H1 (cell line): ENCODE measurements around the gene COL17A1. TPM values are rescaled to one million over a fixed set of nuclear protein-coding genes. Genes with fewer than 3 reads are reported as not detected.

ENCODE experiments used
- CTCF ChIA-PET: fragments of 300-600 bp; sonication (Branson Sonifier 250); formaldehyde crosslinking; loops from one replicate; lab custom pipeline; 2021; ENCODE audit not compliant: partially characterized antibody; lab: Charles Lee
- POLR2A ChIA-PET: fragments of 300-600 bp; sonication (Branson Sonifier 250); formaldehyde crosslinking; loops from one replicate; lab custom pipeline; 2021; ENCODE audit warnings: inconsistent platforms; ENCODE audit not compliant: partially characterized antibody; lab: Charles Lee
- DNase-seq, 2 experiments: peaks; one replicate each; pipeline versions ENCODE4 v3.0.0 to v3.0.0-alpha.2; 2010 to 2022; ENCODE audit warnings: low spot score in 2 of 2, low read depth in 1 of 2, mixed read lengths in 1 of 2
- FAIRE-seq: peaks from 2 replicates; lab custom pipeline; 2011; peaks lifted over from hg19 to GRCh38; lab: Jason Lieb, UNC
- H2AFZ ChIP-seq: 2 replicates; pipeline ENCODE4 v1.8.1; 2012; ENCODE audit warnings: low read length, inconsistent platforms
- H2AK5ac ChIP-seq: 2 replicates; pipeline ENCODE4 v1.6.1; 2013; ENCODE audit warnings: low read depth, low read length
- H2BK120ac ChIP-seq: replicated peaks from 2 replicates; pipeline ENCODE3; 2013; ENCODE audit warnings: low read depth, low read length, inconsistent platforms
- H2BK12ac ChIP-seq: 2 replicates; pipeline ENCODE4 v1.6.1; 2013; ENCODE audit warnings: low read depth, low read length
- H2BK15ac ChIP-seq: 2 replicates; pipeline ENCODE4 v1.6.1; 2013; ENCODE audit warnings: low read length
- H2BK20ac ChIP-seq: 2 replicates; pipeline ENCODE4 v1.6.1; 2013; ENCODE audit warnings: low read length
- H2BK5ac ChIP-seq: 2 replicates; pipeline ENCODE4 v1.6.1; 2013; ENCODE audit warnings: low read depth, low read length
- H3K14ac ChIP-seq: 2 replicates; pipeline ENCODE4 v1.6.1; 2013; ENCODE audit warnings: inconsistent platforms; ENCODE audit not compliant: insufficient read length
- H3K18ac ChIP-seq: 2 replicates; pipeline ENCODE4 v1.6.1; 2013; ENCODE audit warnings: low read length; ENCODE audit errors: extremely low read depth
- H3K23ac ChIP-seq: 2 replicates; pipeline ENCODE4 v1.6.1; 2013; ENCODE audit warnings: inconsistent platforms; ENCODE audit not compliant: insufficient read length
- H3K23me2 ChIP-seq: 2 replicates; pipeline ENCODE4 v1.6.1; 2013; ENCODE audit warnings: low read depth, low read length
- H3K27ac ChIP-seq: 2 replicates; pipeline ENCODE4 v1.6.1; 2011; ENCODE audit warnings: low read depth, low read length, inconsistent platforms
- H3K27me3 ChIP-seq, 4 experiments: replicated peaks in 1 of 4; 1 replicate in 1 of 4; 2 replicates in 3 of 4; pipeline versions ENCODE4 v1.6.1 to v1.8.1; 2011 to 2013; ENCODE audit warnings: low read length in 3 of 4, mild to moderate bottlenecking in 3 of 4, inconsistent platforms in 2 of 4, mixed read lengths in 2 of 4, moderate library complexity in 1 of 4; ENCODE audit not compliant: control insufficient read depth in 3 of 4, insufficient read depth in 3 of 4; ENCODE audit errors: extremely low read depth in 1 of 4
- H3K36me3 ChIP-seq, 4 experiments: 2 replicates each; pipeline versions ENCODE4 v1.6.1 to v1.8.1; 2011 to 2013; ENCODE audit warnings: mild to moderate bottlenecking in 4 of 4, low read length in 3 of 4, moderate library complexity in 2 of 4, control low read depth in 1 of 4, inconsistent platforms in 1 of 4; ENCODE audit not compliant: insufficient read depth in 4 of 4, control insufficient read depth in 2 of 4
- H3K4ac ChIP-seq: replicated peaks from 2 replicates; pipeline ENCODE3; 2013; ENCODE audit warnings: low read length, low read depth, mixed read lengths, inconsistent platforms; ENCODE audit not compliant: insufficient read length
- H3K4me1 ChIP-seq, 4 experiments: replicated peaks in 1 of 4; 1 replicate in 1 of 4; 2 replicates in 3 of 4; pipeline versions ENCODE4 v1.6.1 to v1.8.1; 2011 to 2013; ENCODE audit warnings: low read length in 3 of 4, inconsistent platforms in 2 of 4, mixed read lengths in 1 of 4; ENCODE audit not compliant: insufficient read depth in 4 of 4, control insufficient read depth in 3 of 4
- H3K4me2 ChIP-seq, 2 experiments: 2 replicates each; pipeline versions ENCODE4 v1.6.1 to v1.8.1; 2011 to 2013; ENCODE audit warnings: low read depth in 2 of 2, low read length in 2 of 2, control low read depth in 1 of 2, inconsistent platforms in 1 of 2, mild to moderate bottlenecking in 1 of 2; ENCODE audit not compliant: insufficient read depth in 1 of 2
- H3K4me3 ChIP-seq, 4 experiments: fragments of 200-600, 300-600 bp in 1 of 4; sonication (generic), shearing (Covaris generic), sonication (Bioruptor Twin) in 1 of 4; 2 replicates each; pipeline versions ENCODE4 v1.5.1 to v1.8.1; 2011 to 2016; ENCODE audit warnings: low read length in 4 of 4, low read depth in 3 of 4, control low read depth in 2 of 4, inconsistent platforms in 2 of 4, mild to moderate bottlenecking in 2 of 4, mixed read lengths in 1 of 4, moderate library complexity in 1 of 4; ENCODE audit not compliant: insufficient read depth in 2 of 4; ENCODE audit errors: extremely low read depth in 1 of 4
- H3K56ac ChIP-seq: replicated peaks from 2 replicates; pipeline ENCODE3; 2013; ENCODE audit warnings: low read depth, mild to moderate bottlenecking, mixed read lengths, low read length, inconsistent platforms; ENCODE audit not compliant: insufficient read length
- H3K79me1 ChIP-seq: 2 replicates; pipeline ENCODE4 v1.6.1; 2013; ENCODE audit warnings: low read depth, low read length, control low read depth
- H3K79me2 ChIP-seq, 2 experiments: 2 replicates each; pipeline versions ENCODE4 v1.6.1 to v1.8.1; 2012 to 2013; ENCODE audit warnings: low read length in 2 of 2, mild to moderate bottlenecking in 2 of 2, inconsistent platforms in 1 of 2; ENCODE audit not compliant: insufficient read depth in 2 of 2, control insufficient read depth in 1 of 2
- H3K9ac ChIP-seq, 4 experiments: replicated peaks in 1 of 4; 1 replicate in 1 of 4; 2 replicates in 3 of 4; pipeline versions ENCODE4 v1.6.1 to v1.8.1; 2011 to 2013; ENCODE audit warnings: low read depth in 3 of 4, low read length in 3 of 4, control low read depth in 2 of 4, mild to moderate bottlenecking in 2 of 4, moderate library complexity in 2 of 4, inconsistent platforms in 1 of 4; ENCODE audit errors: extremely low read depth in 1 of 4
- H3K9me3 ChIP-seq, 2 experiments: 2 replicates each; pipeline versions ENCODE4 v1.6.1 to v1.8.1; 2012 to 2013; ENCODE audit warnings: mild to moderate bottlenecking in 2 of 2, moderate library complexity in 2 of 2, control low read depth in 1 of 2, inconsistent platforms in 1 of 2, low read depth in 1 of 2, low read length in 1 of 2, mixed read lengths in 1 of 2; ENCODE audit not compliant: insufficient read depth in 2 of 2
- H4K20me1 ChIP-seq, 2 experiments: replicated peaks in 1 of 2; 2 replicates each; pipeline versions ENCODE3 to v1.8.1; 2011 to 2013; ENCODE audit warnings: inconsistent platforms in 2 of 2, low read length in 2 of 2, mild to moderate bottlenecking in 1 of 2; ENCODE audit not compliant: insufficient read depth in 2 of 2, control insufficient read depth in 1 of 2
- H4K5ac ChIP-seq: 2 replicates; pipeline ENCODE4 v1.6.1; 2013; ENCODE audit warnings: low read length, low read depth, mixed read lengths, inconsistent platforms; ENCODE audit not compliant: insufficient read length
- H4K8ac ChIP-seq: 2 replicates; pipeline ENCODE4 v1.8.0; 2013; ENCODE audit warnings: mild to moderate bottlenecking, moderate library complexity, low read length, inconsistent platforms; ENCODE audit not compliant: insufficient read depth; ENCODE audit errors: extremely low read depth
- H4K91ac ChIP-seq: replicated peaks from 2 replicates; pipeline ENCODE3; 2013; ENCODE audit warnings: low read length, mixed read lengths, inconsistent platforms; ENCODE audit not compliant: insufficient read length
- BRCA1 ChIP-seq: IDR thresholded peaks from 2 replicates; pipeline ENCODE4 v1.6.1; 2012; ENCODE audit warnings: low read depth, low read length, improper control_type of control experiment
- FOSL1 ChIP-seq: IDR thresholded peaks from 2 replicates; pipeline ENCODE4 v1.6.1; 2011; ENCODE audit warnings: mild to moderate bottlenecking, low read depth, low read length, moderate library complexity; ENCODE audit not compliant: insufficient read depth
- SUZ12 ChIP-seq: fragments of 200-600 bp; sonication (generic); IDR thresholded peaks from 2 replicates; pipeline ENCODE4 v1.6.1; 2012; ENCODE audit warnings: mild to moderate bottlenecking, inconsistent platforms, low read length, moderate library complexity, mixed read lengths
- WGBS, 2 experiments: shearing (Covaris generic) in 1 of 2; methylation state at CpG; one replicate each; pipeline versions ENCODE4 v1.1.6 to v1.1.7; 2013 to 2015; ENCODE audit warnings: low lambda C conversion rate in 2 of 2, mixed read lengths in 2 of 2, inconsistent platforms in 1 of 2, low coverage in 1 of 2, missing lambda C conversion rate in 1 of 2; ENCODE audit not compliant: insufficient replicate concordance in 2 of 2, insufficient coverage in 1 of 2, insufficient read length in 1 of 2; ENCODE audit errors: extremely low coverage in 1 of 2, missing lambda C conversion rate in 1 of 2; 5-methylcytosine and 5-hydroxymethylcytosine counted together
- polyA plus RNA-seq, 7 experiments: library from polyadenylated mRNA; depleted of rRNA in 3 of 7; stranded (reverse) in 5 of 7; unstranded in 2 of 7; fragments of >200 nt in 5 of 7; fragments of 200-250 nt in 2 of 7; gene quantifications; 1 replicate in 5 of 7; 2 replicates in 1 of 7; 4 replicates in 1 of 7; pipeline versions ENCODE4 v1.2.1 to v1.2.3, GENCODE V29; 2011 to 2013; ENCODE audit warnings: missing spikeins in 2 of 7, mixed read lengths in 2 of 7
- total RNA-seq: library from RNA; stranded (reverse); fragmentation: NEBNext Ultra II Directional; extraction: Animal tissue kit (Norgen Biotek cat#: 25700); gene quantifications from 2 replicates; pipeline ENCODE4 v1.2.1, GENCODE V29; 2021

The COL17A1 gene
- total and polyA plus RNA-seq, 2 of the 8 experiments (the other 6 are each of a cell fraction or from before 2014, with no cell fraction given) = 0.35 to 0.37 TPM

- FAIRE-seq = no peak
- WGBS, 2 experiments = 0% methylated on average over 1 of the region's 1 CpG; no CpG with 5 or more reads in 1 of the 2 experiments
- H2BK15ac ChIP-seq = no peak overlapping the region
Observed at GRCh38 chr10:104100795-104101194, 15.1 kb upstream of the COL17A1 start.

More at GRCh38 chr10:104100795-104101194, 15.1 kb upstream of the COL17A1 start:
- Histone ChIP-seq H2BK5ac (no peak overlapping the region), H3K23ac (no peak overlapping the region), H3K18ac (no peak overlapping the region), H2AK5ac (no peak overlapping the region), H3K23me2 (no peaks in the 10 kb centered on the region), H3K79me1 (no peaks in the 10 kb centered on the region), H3K4me2 (no peak overlapping the region), H2BK20ac (no peak overlapping the region), H4K91ac (no peak overlapping the region), H3K9me3 (peaks cover 8 to 9% of the 10 kb centered on the region in 2 experiments; a peak in 3 of 4 replicates), H4K20me1 (no peaks in the 10 kb centered on the region), H3K79me2 (no peaks in the 10 kb centered on the region), H3K14ac (no peak overlapping the region), H3K4me1 (no peaks in the 10 kb centered on the region), H3K36me3 (no peaks in the 10 kb centered on the region), H3K56ac (no peak overlapping the region), H3K4ac (no peak overlapping the region), H4K8ac (no peak overlapping the region), H4K5ac (no peak overlapping the region), H2BK120ac (no peak overlapping the region), H3K4me3 (no peak overlapping the region), H3K27ac (no peak overlapping the region), H3K27me3 (no peaks in the 10 kb centered on the region), H2AFZ (no peak overlapping the region), H2BK12ac (no peak overlapping the region), H3K9ac (no peak overlapping the region)
- DNase-seq = no peak
- TF ChIP-seq BRCA1 (no peak), SUZ12 (no peak), FOSL1 (no peak)
- ChIA-PET CTCF (no interaction called here), POLR2A (interaction anchor here (1.3 kb wide), 1 partner anchor 21 kb away, joined by 5 read pairs; the partner anchor contains the start of gene SFR1)
